ENCODE results near the gene GPR84.

- TF ChIP-seq, protein P1, sequence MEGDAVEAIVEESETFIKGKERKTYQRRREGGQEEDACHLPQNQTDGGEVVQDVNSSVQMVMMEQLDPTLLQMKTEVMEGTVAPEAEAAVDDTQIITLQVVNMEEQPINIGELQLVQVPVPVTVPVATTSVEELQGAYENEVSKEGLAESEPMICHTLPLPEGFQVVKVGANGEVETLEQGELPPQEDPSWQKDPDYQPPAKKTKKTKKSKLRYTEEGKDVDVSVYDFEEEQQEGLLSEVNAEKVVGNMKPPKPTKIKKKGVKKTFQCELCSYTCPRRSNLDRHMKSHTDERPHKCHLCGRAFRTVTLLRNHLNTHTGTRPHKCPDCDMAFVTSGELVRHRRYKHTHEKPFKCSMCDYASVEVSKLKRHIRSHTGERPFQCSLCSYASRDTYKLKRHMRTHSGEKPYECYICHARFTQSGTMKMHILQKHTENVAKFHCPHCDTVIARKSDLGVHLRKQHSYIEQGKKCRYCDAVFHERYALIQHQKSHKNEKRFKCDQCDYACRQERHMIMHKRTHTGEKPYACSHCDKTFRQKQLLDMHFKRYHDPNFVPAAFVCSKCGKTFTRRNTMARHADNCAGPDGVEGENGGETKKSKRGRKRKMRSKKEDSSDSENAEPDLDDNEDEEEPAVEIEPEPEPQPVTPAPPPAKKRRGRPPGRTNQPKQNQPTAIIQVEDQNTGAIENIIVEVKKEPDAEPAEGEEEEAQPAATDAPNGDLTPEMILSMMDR (IDR thresholded peaks at IDR 0.05; ENCODE audit: extremely low read depth in 1 of 2, insufficient read depth in 1 of 2, low read depth in 1 of 2, low read length in 2 of 2): no peak
- TF ChIP-seq EZH2 (IDR thresholded peaks at IDR 0.05; ENCODE audit: borderline replicate concordance, low read depth, low read length, severe bottlenecking): no peak
These were observed 28.9 kb upstream of the GPR84 start for GRCh38 chr12:54393207-54393609.

All from endothelial cell of umbilical vein (primary cell).